GM23248 (cell line): ENCODE data around the gene DYNLT1.

ENCODE experiments used
- EZH2 ChIP-seq: fragments of 200-600 bp; sonication (generic); IDR thresholded peaks from 2 replicates; pipeline ENCODE4 v1.6.1; 2018; ENCODE audit warnings: antibody characterized with exemption, mild to moderate bottlenecking; ENCODE audit not compliant: insufficient read depth, poor library complexity, severe bottlenecking
- EZH2phosphoT487 ChIP-seq: fragments of 200-600 bp; sonication (generic); IDR thresholded peaks from 2 replicates; pipeline ENCODE4 v1.6.1; 2018; ENCODE audit warnings: antibody characterized with exemption, moderate library complexity, mild to moderate bottlenecking, low read depth; ENCODE audit not compliant: insufficient read depth

DNA sequence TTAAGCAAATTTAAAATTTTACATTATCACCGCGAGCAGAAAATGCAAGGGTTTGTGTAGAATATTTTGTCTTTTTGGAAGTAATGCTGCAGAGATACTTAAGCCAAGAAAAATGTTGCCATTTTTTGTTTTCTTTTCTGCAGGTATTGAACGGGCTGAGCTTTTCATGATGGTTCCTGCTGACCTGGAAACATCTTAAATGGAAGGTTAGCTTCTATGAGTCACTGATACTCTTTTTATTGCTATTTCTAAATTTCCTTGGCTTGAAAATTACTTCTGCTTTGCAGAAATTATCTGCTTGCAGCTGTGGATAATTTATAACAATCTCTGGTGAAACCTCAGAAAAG, 18.0 kb upstream of the DYNLT1 start:
- TF ChIP-seq EZH2 (no peak), EZH2phosphoT487 (no peak)
